HEK293 (cell line): ENCODE data around the gene OBSCN.

Source experiments
- BCL6B ChIP-seq: fragments of 450-650 bp; formaldehyde crosslinking; IDR thresholded peaks from 2 replicates; pipeline ENCODE4 v1.5.1; 2017; ENCODE audit warnings: missing biosample characterization, missing genetic modification characterization
- GLIS2 ChIP-seq: fragments of 450-650 bp; formaldehyde crosslinking; IDR thresholded peaks from 2 replicates; pipeline ENCODE4 v1.5.1; 2016; ENCODE audit warnings: missing biosample characterization, missing genetic modification characterization
- KLF1 ChIP-seq: fragments of 450-650 bp; formaldehyde crosslinking; IDR thresholded peaks from 2 replicates; pipeline ENCODE4 v1.5.1; 2016; ENCODE audit warnings: missing biosample characterization, missing genetic modification characterization
- PATZ1 ChIP-seq: fragments of 450-650 bp; formaldehyde crosslinking; IDR thresholded peaks from 2 replicates; pipeline ENCODE4 v1.5.1; 2016; ENCODE audit warnings: missing biosample characterization, missing genetic modification characterization
- PBX3 ChIP-seq: sonication (generic); formaldehyde crosslinking; IDR thresholded peaks from 2 replicates; pipeline ENCODE4 v1.8.1; 2022; ENCODE audit warnings: mild to moderate bottlenecking, moderate library complexity, missing genetic modification reagents
- PRDM1 ChIP-seq: fragments of 450-650 bp; formaldehyde crosslinking; IDR thresholded peaks from 2 replicates; pipeline ENCODE4; 2016; ENCODE audit warnings: missing biosample characterization, missing genetic modification characterization
- PRDM6 ChIP-seq: fragments of 450-650 bp; formaldehyde crosslinking; IDR thresholded peaks from 2 replicates; pipeline ENCODE4 v1.5.1; 2017; ENCODE audit warnings: missing biosample characterization, missing genetic modification characterization
- RBAK ChIP-seq: fragments of 450-650 bp; formaldehyde crosslinking; IDR thresholded peaks from 2 replicates; pipeline ENCODE4 v1.5.1; 2016; ENCODE audit warnings: missing biosample characterization, missing genetic modification characterization
- SCRT1 ChIP-seq: fragments of 450-650 bp; formaldehyde crosslinking; IDR thresholded peaks from 2 replicates; pipeline ENCODE4 v1.5.1; 2016; ENCODE audit warnings: missing biosample characterization, missing genetic modification characterization, borderline replicate concordance
- ZBTB8A ChIP-seq: fragments of 450-650 bp; formaldehyde crosslinking; IDR thresholded peaks from 2 replicates; pipeline ENCODE4 v1.5.1; 2016; ENCODE audit warnings: missing biosample characterization, missing genetic modification characterization
- ZEB2 ChIP-seq: fragments of 450-650 bp; formaldehyde crosslinking; IDR thresholded peaks from 2 replicates; pipeline ENCODE4 v1.5.1; 2016; ENCODE audit warnings: missing biosample characterization, missing genetic modification characterization
- ZNF174 ChIP-seq: fragments of 450-650 bp; formaldehyde crosslinking; IDR thresholded peaks from 2 replicates; pipeline ENCODE4 v1.5.0; 2017; ENCODE audit warnings: missing biosample characterization, mild to moderate bottlenecking, missing genetic modification characterization
- ZNF266 ChIP-seq: fragments of 450-650 bp; formaldehyde crosslinking; IDR thresholded peaks from 2 replicates; pipeline ENCODE4 v1.5.1; 2016; ENCODE audit warnings: missing biosample characterization, missing genetic modification characterization, low read depth
- ZNF341 ChIP-seq: fragments of 450-650 bp; formaldehyde crosslinking; IDR thresholded peaks from 2 replicates; pipeline ENCODE4; 2016; ENCODE audit warnings: low read depth, missing biosample characterization, missing genetic modification characterization
- ZNF354C ChIP-seq: fragments of 450-650 bp; formaldehyde crosslinking; IDR thresholded peaks from 2 replicates; pipeline ENCODE4 v1.5.1; 2016; ENCODE audit warnings: missing biosample characterization, missing genetic modification characterization, low read depth, borderline replicate concordance
- ZNF530 ChIP-seq: fragments of 450-650 bp; formaldehyde crosslinking; IDR thresholded peaks from 2 replicates; pipeline ENCODE4 v1.5.1; 2016; ENCODE audit warnings: low read depth, missing biosample characterization, missing genetic modification characterization
- ZNF571 ChIP-seq: fragments of 450-650 bp; formaldehyde crosslinking; IDR thresholded peaks from 2 replicates; pipeline ENCODE4 v1.5.0; 2017; ENCODE audit warnings: missing biosample characterization, missing genetic modification characterization
- ZNF623 ChIP-seq: fragments of 450-650 bp; formaldehyde crosslinking; IDR thresholded peaks from 2 replicates; pipeline ENCODE4 v1.5.1; 2016; ENCODE audit warnings: missing biosample characterization, missing genetic modification characterization
- ZNF654 ChIP-seq: fragments of 450-650 bp; formaldehyde crosslinking; IDR thresholded peaks from 2 replicates; pipeline ENCODE4 v1.5.1; 2016; ENCODE audit warnings: low read depth, missing biosample characterization, missing genetic modification characterization
- ZNF658 ChIP-seq: fragments of 450-650 bp; formaldehyde crosslinking; IDR thresholded peaks from 2 replicates; pipeline ENCODE4; 2016; ENCODE audit warnings: missing biosample characterization, missing genetic modification characterization
- ZNF701 ChIP-seq: fragments of 450-650 bp; formaldehyde crosslinking; IDR thresholded peaks from 2 replicates; pipeline ENCODE4 v1.5.1; 2016; ENCODE audit warnings: missing biosample characterization, missing genetic modification characterization
- ZNF704 ChIP-seq: fragments of 450-650 bp; formaldehyde crosslinking; IDR thresholded peaks from 2 replicates; pipeline ENCODE4 v1.5.1; 2016; ENCODE audit warnings: missing biosample characterization, missing genetic modification characterization
- ZNF776 ChIP-seq: fragments of 450-650 bp; formaldehyde crosslinking; IDR thresholded peaks from 2 replicates; pipeline ENCODE4 v1.5.0; 2017; ENCODE audit warnings: missing biosample characterization, missing genetic modification characterization, borderline replicate concordance
- ZNF837 ChIP-seq: fragments of 450-650 bp; formaldehyde crosslinking; IDR thresholded peaks from 2 replicates; pipeline ENCODE4 v1.5.1; 2016; ENCODE audit warnings: missing biosample characterization, missing genetic modification characterization
- TF ChIP-seq, protein P1 (sequence below): IDR thresholded peaks from 2 replicates; pipeline ENCODE4 v1.6.1; 2011; ENCODE audit warnings: mild to moderate bottlenecking, low read depth, low read length, borderline replicate concordance
- TF ChIP-seq, protein P2 (sequence below): fragments of 450-650 bp; formaldehyde crosslinking; IDR thresholded peaks from 2 replicates; pipeline ENCODE4 v1.5.1; 2016; ENCODE audit warnings: missing biosample characterization, missing genetic modification characterization
- TF ChIP-seq, protein P3 (sequence below): fragments of 450-650 bp; formaldehyde crosslinking; IDR thresholded peaks from 2 replicates; pipeline ENCODE4 v1.5.1; 2016; ENCODE audit warnings: missing biosample characterization, missing genetic modification characterization

The OBSCN gene

DNA sequence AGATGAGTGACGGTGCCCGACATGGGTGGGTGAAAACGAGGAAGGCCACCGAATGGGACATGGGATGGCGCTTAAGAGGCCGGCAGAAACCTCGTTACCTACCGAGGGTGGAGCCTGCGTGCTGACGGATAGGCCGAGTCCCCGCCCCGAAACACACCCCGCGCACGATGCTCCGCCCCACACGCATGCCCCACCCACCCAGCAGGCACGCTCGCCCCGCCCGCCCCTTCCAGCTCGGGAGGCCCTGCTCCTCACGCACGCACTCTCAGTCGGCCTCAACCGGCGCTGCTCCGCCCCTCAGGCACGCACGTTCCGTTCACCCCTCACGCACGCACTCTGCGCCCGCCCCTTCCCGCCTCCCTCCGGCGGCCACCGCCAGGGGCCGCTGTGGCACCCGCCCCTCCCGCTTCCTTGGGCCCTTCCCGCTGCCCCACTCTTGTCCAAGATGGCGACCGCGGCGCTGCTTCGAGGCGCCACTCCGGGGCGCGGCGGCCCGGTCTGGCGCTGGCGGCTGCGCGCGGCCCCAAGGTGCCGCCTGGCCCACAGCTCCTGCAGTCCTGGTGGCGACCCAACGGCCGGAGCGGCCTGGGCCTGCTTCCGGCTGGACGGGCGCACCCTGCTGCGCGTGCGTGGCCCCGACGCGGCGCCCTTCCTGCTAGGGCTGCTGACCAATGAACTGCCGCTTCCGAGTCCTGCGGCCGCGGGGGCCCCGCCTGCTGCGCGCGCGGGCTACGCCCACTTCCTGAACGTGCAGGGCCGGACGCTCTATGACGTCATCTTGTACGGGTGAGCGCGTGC lies 42.3 kb upstream of the OBSCN start, which contains the start of gene IBA57 (continued):
- TF ChIP-seq PBX3 (CRISPR knock-in tag) (peak; percentile 83; the same call in 1 of the 2 replicates), RBAK (tag by site-specific recombination) (no peak), ZNF266 (tag by site-specific recombination) (no peak), ZNF776 (no peak), ZNF341 (peak; percentile 26; the same call in 1 of the 2 replicates), ZNF623 (tag by site-specific recombination) (no peak), PATZ1 (tag by site-specific recombination) (peak; percentile 94; the same call in 1 of the 2 replicates), ZNF174 (tag by site-specific recombination) (no peak), ZNF571 (tag by site-specific recombination) (no peak), BCL6B (tag by site-specific recombination) (no peak), KLF1 (tag by site-specific recombination) (peak; percentile 96), ZEB2 (tag by site-specific recombination) (peak; percentile 73; the same call in 1 of the 2 replicates), ZNF654 (no peak), ZNF837 (tag by site-specific recombination) (no peak), ZNF354C (no peak), PRDM1 (tag by site-specific recombination) (no peak), SCRT1 (tag by site-specific recombination) (no peak), ZNF704 (tag by site-specific recombination) (no peak), ZNF701 (tag by site-specific recombination) (no peak), ZBTB8A (peak; percentile 99; the same call in 1 of the 2 replicates), GLIS2 (tag by site-specific recombination) (no peak), PRDM6 (tag by site-specific recombination) (no peak; the same call in 1 of the 2 replicates), ZNF530 (tag by site-specific recombination) (no peak), ZNF658 (tag by site-specific recombination) (no peak)
- TF ChIP-seq, protein P1, sequence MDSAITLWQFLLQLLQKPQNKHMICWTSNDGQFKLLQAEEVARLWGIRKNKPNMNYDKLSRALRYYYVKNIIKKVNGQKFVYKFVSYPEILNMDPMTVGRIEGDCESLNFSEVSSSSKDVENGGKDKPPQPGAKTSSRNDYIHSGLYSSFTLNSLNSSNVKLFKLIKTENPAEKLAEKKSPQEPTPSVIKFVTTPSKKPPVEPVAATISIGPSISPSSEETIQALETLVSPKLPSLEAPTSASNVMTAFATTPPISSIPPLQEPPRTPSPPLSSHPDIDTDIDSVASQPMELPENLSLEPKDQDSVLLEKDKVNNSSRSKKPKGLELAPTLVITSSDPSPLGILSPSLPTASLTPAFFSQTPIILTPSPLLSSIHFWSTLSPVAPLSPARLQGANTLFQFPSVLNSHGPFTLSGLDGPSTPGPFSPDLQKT: peak; percentile 94; the same call in 1 of the 2 replicates
- TF ChIP-seq, protein P2, sequence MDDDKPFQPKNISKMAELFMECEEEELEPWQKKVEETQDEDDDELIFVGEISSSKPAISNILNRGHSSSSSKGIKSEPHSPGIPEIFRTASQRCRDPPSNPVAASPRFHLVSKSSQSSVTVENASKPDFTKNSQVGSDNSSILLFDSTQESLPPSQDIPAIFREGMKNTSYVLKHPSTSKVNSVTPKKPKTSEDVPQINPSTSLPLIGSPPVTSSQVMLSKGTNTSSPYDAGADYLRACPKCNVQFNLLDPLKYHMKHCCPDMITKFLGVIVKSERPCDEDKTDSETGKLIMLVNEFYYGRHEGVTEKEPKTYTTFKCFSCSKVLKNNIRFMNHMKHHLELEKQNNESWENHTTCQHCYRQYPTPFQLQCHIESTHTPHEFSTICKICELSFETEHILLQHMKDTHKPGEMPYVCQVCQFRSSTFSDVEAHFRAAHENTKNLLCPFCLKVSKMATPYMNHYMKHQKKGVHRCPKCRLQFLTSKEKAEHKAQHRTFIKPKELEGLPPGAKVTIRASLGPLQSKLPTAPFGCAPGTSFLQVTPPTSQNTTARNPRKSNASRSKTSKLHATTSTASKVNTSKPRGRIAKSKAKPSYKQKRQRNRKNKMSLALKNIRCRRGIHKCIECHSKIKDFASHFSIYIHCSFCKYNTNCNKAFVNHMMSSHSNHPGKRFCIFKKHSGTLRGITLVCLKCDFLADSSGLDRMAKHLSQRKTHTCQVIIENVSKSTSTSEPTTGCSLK (tag by site-specific recombination): no peak
- TF ChIP-seq, protein P3, sequence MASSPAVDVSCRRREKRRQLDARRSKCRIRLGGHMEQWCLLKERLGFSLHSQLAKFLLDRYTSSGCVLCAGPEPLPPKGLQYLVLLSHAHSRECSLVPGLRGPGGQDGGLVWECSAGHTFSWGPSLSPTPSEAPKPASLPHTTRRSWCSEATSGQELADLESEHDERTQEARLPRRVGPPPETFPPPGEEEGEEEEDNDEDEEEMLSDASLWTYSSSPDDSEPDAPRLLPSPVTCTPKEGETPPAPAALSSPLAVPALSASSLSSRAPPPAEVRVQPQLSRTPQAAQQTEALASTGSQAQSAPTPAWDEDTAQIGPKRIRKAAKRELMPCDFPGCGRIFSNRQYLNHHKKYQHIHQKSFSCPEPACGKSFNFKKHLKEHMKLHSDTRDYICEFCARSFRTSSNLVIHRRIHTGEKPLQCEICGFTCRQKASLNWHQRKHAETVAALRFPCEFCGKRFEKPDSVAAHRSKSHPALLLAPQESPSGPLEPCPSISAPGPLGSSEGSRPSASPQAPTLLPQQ (tag by site-specific recombination): peak; percentile 73
